PC-3 (cell line): ENCODE data around the gene UGT1A7. TPM values are rescaled to one million over a fixed set of nuclear protein-coding genes. Genes with fewer than 3 reads are reported as not detected.

Experiments used
- ATAC-seq: fragments of 200-7000 bp; cut with Tn5 transposase; 2 replicates; pipeline ENCODE4 v1.9.1; 2020; ENCODE audit warnings: mild to moderate bottlenecking, moderate library complexity
- BruUV-seq: library from RNA; stranded (reverse); fragments of 400-500 nt; replicated peaks from 2 replicates; lab custom pipeline; 2021; lab: Mats Ljungman, UMichigan
- CTCF ChIA-PET: fragments of 300-600 bp; sonication (Branson Sonifier 250); formaldehyde crosslinking; loops from one replicate; lab custom pipeline; 2022; ENCODE audit warnings: antibody characterized with exemption; lab: Charles Lee
- POLR2A ChIA-PET: fragments of 300-600 bp; sonication (Branson Sonifier 250); formaldehyde crosslinking; loops from one replicate; lab custom pipeline; 2022; ENCODE audit warnings: antibody characterized with exemption; ENCODE audit not compliant: unreplicated experiment; lab: Charles Lee
- DNase-seq: peaks from one replicate; pipeline ENCODE4 v3.0.0-alpha.2; 2015
- H2AFZ ChIP-seq: fragments of 300-600 bp; sonication (generic); 2 replicates; pipeline ENCODE4 v1.6.0; 2016; ENCODE audit warnings: antibody characterized with exemption, low read length
- H3F3A ChIP-seq: fragments of 300-600 bp; sonication (generic); one replicate; pipeline ENCODE4 v1.6.0; 2017; ENCODE audit warnings: antibody characterized with exemption, low read length, control low read depth, mild to moderate bottlenecking; ENCODE audit not compliant: unreplicated experiment
- H3K27ac ChIP-seq: fragments of 300-600 bp; sonication (generic); 2 replicates; pipeline ENCODE4 v1.5.1; 2016; ENCODE audit warnings: mild to moderate bottlenecking, low read length
- H3K27me3 ChIP-seq: fragments of 300-600 bp; sonication (generic); 2 replicates; pipeline ENCODE4 v1.6.1; 2016; ENCODE audit warnings: low read length, mixed read lengths
- H3K36me3 ChIP-seq: fragments of 300-600 bp; sonication (generic); 2 replicates; pipeline ENCODE4 v1.6.1; 2016; ENCODE audit warnings: low read depth, mixed run types, low read length, mixed read lengths
- H3K4me1 ChIP-seq: fragments of 300-600 bp; sonication (generic); 2 replicates; pipeline ENCODE4 v1.5.1; 2016; ENCODE audit warnings: low read length; ENCODE audit not compliant: insufficient read depth
- H3K4me2 ChIP-seq: fragments of 300-600 bp; sonication (generic); 2 replicates; pipeline ENCODE4 v1.6.0; 2016; ENCODE audit warnings: low read length
- H3K4me3 ChIP-seq: fragments of 300-600 bp; sonication (generic); 2 replicates; pipeline ENCODE4 v1.5.1; 2016; ENCODE audit warnings: mild to moderate bottlenecking, low read length, mixed read lengths
- H3K79me2 ChIP-seq: fragments of 300-600 bp; sonication (generic); 2 replicates; pipeline ENCODE4 v1.6.1; 2017; ENCODE audit warnings: low read length, mixed read lengths
- H3K9ac ChIP-seq: fragments of 300-600 bp; sonication (generic); 2 replicates; pipeline ENCODE4 v1.6.0; 2016; ENCODE audit warnings: mild to moderate bottlenecking, low read length
- H3K9me2 ChIP-seq: fragments of 300-600 bp; sonication (generic); replicated peaks from 2 replicates; pipeline ENCODE4 v1.6.1; 2016; ENCODE audit warnings: mixed run types, low read length, mixed read lengths
- H3K9me3 ChIP-seq: fragments of 300-600 bp; sonication (generic); 2 replicates; pipeline ENCODE4 v1.6.1; 2016; ENCODE audit warnings: low read length, mixed read lengths
- H4K20me1 ChIP-seq: fragments of 300-600 bp; sonication (generic); 2 replicates; pipeline ENCODE4 v1.6.1; 2016; ENCODE audit warnings: low read length, mixed read lengths
- CTCF ChIP-seq: fragments of 300-600 bp; sonication (generic); conservative IDR thresholded peaks from 2 replicates; pipeline ENCODE4 v1.5.1; 2017; ENCODE audit warnings: antibody characterized with exemption, low read depth, mild to moderate bottlenecking, low read length
- EZH2 ChIP-seq: fragments of 300-600 bp; sonication (generic); IDR thresholded peaks from one replicate; pipeline ENCODE4 v1.6.1; 2017; ENCODE audit warnings: antibody characterized with exemption, mild to moderate bottlenecking, low read length; ENCODE audit not compliant: unreplicated experiment
- EZH2phosphoT487 ChIP-seq: fragments of 300-600 bp; sonication (generic); IDR thresholded peaks from 2 replicates; pipeline ENCODE4 v1.6.1; 2018; ENCODE audit warnings: mild to moderate bottlenecking, antibody characterized with exemption, low read length, borderline replicate concordance
- intact Hi-C: fragments of 100-400 bp; cut with micrococcal nuclease; formaldehyde crosslinking; loops from 2 replicates; pipeline ENCODE4 v1.9.0; 2023
- total RNA-seq: library from RNA; depleted of rRNA; stranded (reverse); fragments of >200 nt; gene quantifications from 2 replicates; pipeline ENCODE4 v1.2.3, GENCODE V29; 2014

The UGT1A7 gene
- total RNA-seq, 1 experiment from 2014 or later, result not detected

DNA sequence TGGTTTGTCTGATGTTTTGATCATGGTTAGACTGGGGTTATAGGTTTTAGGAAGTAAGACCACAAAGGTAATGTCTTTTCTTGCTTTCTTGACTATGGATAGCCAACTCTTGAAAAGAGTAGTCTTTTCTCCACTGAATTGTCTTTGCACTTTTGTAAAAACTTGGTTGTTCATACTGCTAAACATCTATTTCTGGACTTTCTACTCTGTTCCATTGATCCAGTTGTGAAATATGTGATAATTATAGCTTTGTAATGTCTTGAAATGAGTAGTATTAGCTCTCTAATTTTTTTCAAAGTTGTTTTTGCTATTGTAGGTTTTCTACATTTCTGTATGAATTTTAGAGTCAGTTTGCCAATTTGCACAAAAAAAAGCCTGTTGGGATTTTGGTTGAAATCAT lies 23.1 kb upstream of the UGT1A7 start:
- ChIA-PET CTCF (no interaction called here), POLR2A (no interaction called here)
- no peaks in the 10 kb centered on the region for H3K27me3 ChIP-seq
- H2AFZ ChIP-seq, result no peak overlapping the region
- no peaks in the 10 kb centered on the region for H3F3A ChIP-seq
- H3K4me2 ChIP-seq, result no peak overlapping the region
- TF ChIP-seq EZH2phosphoT487 (no peak), EZH2 (no peak), CTCF (no peak)
- H3K9me2 ChIP-seq, result no peaks in the 10 kb centered on the region
- intact Hi-C loops, result no loop called here
- H3K9me3 ChIP-seq, result no peaks in the 10 kb centered on the region
- no peak overlapping the region for H3K27ac ChIP-seq
- no peaks in the 10 kb centered on the region for H3K4me1 ChIP-seq
- BruUV-seq, result no TSS peak
- H4K20me1 ChIP-seq, result no peaks in the 10 kb centered on the region
- DNase-seq (no peak), ATAC-seq (no peak)
- no peak overlapping the region for H3K4me3 ChIP-seq
- no peaks in the 10 kb centered on the region for H3K79me2 ChIP-seq
- H3K9ac ChIP-seq, result no peak overlapping the region
- H3K36me3 ChIP-seq, result no peaks in the 10 kb centered on the region

- Histone ChIP-seq H3K4me1 (no peaks in the 10 kb centered on the region), H3K9me2 (no peaks in the 10 kb centered on the region), H3K9ac (no peak overlapping the region), H3K4me2 (no peak overlapping the region), H2AFZ (no peak overlapping the region), H3K4me3 (no peak overlapping the region), H3K27ac (no peak overlapping the region), H3K79me2 (no peaks in the 10 kb centered on the region), H3K36me3 (no peaks in the 10 kb centered on the region), H3F3A (no peaks in the 10 kb centered on the region), H3K27me3 (no peaks in the 10 kb centered on the region), H3K9me3 (no peaks in the 10 kb centered on the region), H4K20me1 (no peaks in the 10 kb centered on the region)
- intact Hi-C loops, result no loop called here
- TF ChIP-seq EZH2phosphoT487, result no peak
- no peak for TF ChIP-seq EZH2
- TF ChIP-seq CTCF, result no peak
- BruUV-seq, result no TSS peak
- ChIA-PET POLR2A (no interaction called here), CTCF (no interaction called here)
- no peak for ATAC-seq
- no peak for DNase-seq
Observed at GRCh38 chr2:233663911-233664310, 17.8 kb upstream of the UGT1A7 start.

- ATAC-seq, result no peak
- TF ChIP-seq CTCF, result no peak
- no peak for TF ChIP-seq EZH2
- TF ChIP-seq EZH2phosphoT487, result no peak
- Histone ChIP-seq H2AFZ (no peak overlapping the region), H3K4me1 (no peaks in the 10 kb centered on the region), H3K36me3 (no peaks in the 10 kb centered on the region), H3K4me2 (no peak overlapping the region), H3K27ac (no peak overlapping the region), H3K9me2 (no peaks in the 10 kb centered on the region), H3K27me3 (no peaks in the 10 kb centered on the region), H3K79me2 (no peaks in the 10 kb centered on the region), H3F3A (no peaks in the 10 kb centered on the region), H3K9ac (no peak overlapping the region), H3K4me3 (no peak overlapping the region), H3K9me3 (no peaks in the 10 kb centered on the region), H4K20me1 (no peaks in the 10 kb centered on the region)
- CTCF ChIA-PET, result no interaction called here
- POLR2A ChIA-PET, result no interaction called here
- DNase-seq, result no peak
- no TSS peak for BruUV-seq
- intact Hi-C loops, result no loop called here
Observed at GRCh38 chr2:233668605-233669260, 13.0 kb upstream of the UGT1A7 start.
